GM03348 (cell line): ENCODE measurements around the gene CHL1.

Experiments
- DNase-seq: peaks from one replicate; pipeline ENCODE4 v3.0.0; 2012; ENCODE audit warnings: low spot score

Gene CHL1

GRCh38 chr3:228442-229182, 32.0 kb downstream of the CHL1 start:
- DNase-seq: no peak

GRCh38 chr3:229183-229661, 32.7 kb downstream of the CHL1 start:
- no peak for DNase-seq

- no peak for DNase-seq
Measured at GRCh38 chr3:236881-237280, 40.3 kb downstream of the CHL1 start.

GRCh38 chr3:242602-243355, 46.2 kb downstream of the CHL1 start:
- DNase-seq: no peak

- no peak for DNase-seq
Measured at GRCh38 chr3:243356-243725, 46.8 kb downstream of the CHL1 start.

- no peak for DNase-seq
Measured at GRCh38 chr3:244041-244440, 47.5 kb downstream of the CHL1 start.

- no peak for DNase-seq
Measured at GRCh38 chr3:247916-248315, 51.4 kb downstream of the CHL1 start.

- DNase-seq: no peak
Measured at GRCh38 chr3:248864-249520, 52.4 kb downstream of the CHL1 start.

GRCh38 chr3:249587-250262, 53.2 kb downstream of the CHL1 start:
- DNase-seq: no peak

- no peak for DNase-seq
Measured at GRCh38 chr3:256501-256900, 59.9 kb downstream of the CHL1 start.

GRCh38 chr3:257826-258225, 61.3 kb downstream of the CHL1 start:
- DNase-seq: no peak

GRCh38 chr3:260898-261297, 64.3 kb downstream of the CHL1 start:
- no peak for DNase-seq

- DNase-seq: no peak
Measured at GRCh38 chr3:263393-263792, 66.8 kb downstream of the CHL1 start.

- no peak for DNase-seq
Measured at GRCh38 chr3:264394-265156, 68.0 kb downstream of the CHL1 start.

- no peak for DNase-seq
Measured at GRCh38 chr3:267101-267500, 70.5 kb downstream of the CHL1 start.

- no peak for DNase-seq
Measured at GRCh38 chr3:270688-271087, 74.1 kb downstream of the CHL1 start.

- DNase-seq: no peak
Measured at GRCh38 chr3:274927-275326, 78.4 kb downstream of the CHL1 start.

- DNase-seq: no peak
Measured at GRCh38 chr3:277873-278272, 81.3 kb downstream of the CHL1 start.

GRCh38 chr3:278300-279064, 81.9 kb downstream of the CHL1 start:
- DNase-seq: no peak

GRCh38 chr3:279325-279724, 82.8 kb downstream of the CHL1 start:
- no peak for DNase-seq

GRCh38 chr3:280681-281080, 84.1 kb downstream of the CHL1 start:
- no peak for DNase-seq
